Measurements from ENCODE around the gene HPD. TPM values are rescaled to one million over a fixed set of nuclear protein-coding genes. Genes with fewer than 3 reads are reported as not detected.

The HPD gene
- total RNA-seq, 1 donor from 2014 or later: 0.79 TPM

- FAIRE-seq (no peak), DNase-seq (ENCODE audit: low read depth) (no peak)
- Histone ChIP-seq H3K36me3 (ENCODE audit: control insufficient read depth, insufficient read depth, low read length) (peaks cover 22% of the 10 kb centered on the region), H3K27me3 (ENCODE audit: control insufficient read depth, insufficient read depth, low read length) (no peaks in the 10 kb centered on the region), H3K4me3 (ENCODE audit: low read depth, low read length) (no peak overlapping the region)
- no peak for TF ChIP-seq CTCF (IDR thresholded peaks at IDR 0.05; ENCODE audit: insufficient read depth, low read length, severe bottlenecking)
These were observed 35.4 kb downstream of the HPD start for GRCh38 chr12:121823101-121823726.

- no peak for DNase-seq (ENCODE audit: low read depth)
- H3K27me3 ChIP-seq (ENCODE audit: control insufficient read depth, insufficient read depth, low read length): no peaks in the 10 kb centered on the region
- no peak for TF ChIP-seq CTCF (IDR thresholded peaks at IDR 0.05; ENCODE audit: insufficient read depth, low read length, severe bottlenecking)
- FAIRE-seq: no peak
- no peak overlapping the region for H3K4me3 ChIP-seq (ENCODE audit: low read depth, low read length)
- H3K36me3 ChIP-seq (ENCODE audit: control insufficient read depth, insufficient read depth, low read length): peaks cover 19% of the 10 kb centered on the region
These were observed 36.1 kb downstream of the HPD start for GRCh38 chr12:121822393-121823100.

- peak; percentile 23 for FAIRE-seq
- no peak overlapping the region for H3K4me3 ChIP-seq (ENCODE audit: low read depth, low read length)
- no peak for DNase-seq (ENCODE audit: low read depth)
- no peak for TF ChIP-seq CTCF (IDR thresholded peaks at IDR 0.05; ENCODE audit: insufficient read depth, low read length, severe bottlenecking)
- H3K27me3 ChIP-seq (ENCODE audit: control insufficient read depth, insufficient read depth, low read length): no peaks in the 10 kb centered on the region
- peaks cover 29% of the 10 kb centered on the region for H3K36me3 ChIP-seq (ENCODE audit: control insufficient read depth, insufficient read depth, low read length)
These were observed 38.6 kb downstream of the HPD start for GRCh38 chr12:121820056-121820455.

- no peak overlapping the region for H3K4me3 ChIP-seq (ENCODE audit: low read depth, low read length)
- no peak for FAIRE-seq
- TF ChIP-seq CTCF (IDR thresholded peaks at IDR 0.05; ENCODE audit: insufficient read depth, low read length, severe bottlenecking): no peak
- DNase-seq (ENCODE audit: low read depth): no peak
- H3K36me3 ChIP-seq (ENCODE audit: control insufficient read depth, insufficient read depth, low read length): peaks cover 33% of the 10 kb centered on the region
- H3K27me3 ChIP-seq (ENCODE audit: control insufficient read depth, insufficient read depth, low read length): no peaks in the 10 kb centered on the region
These were observed 39.3 kb downstream of the HPD start for GRCh38 chr12:121819212-121819949.

- Histone ChIP-seq H3K36me3 (ENCODE audit: control insufficient read depth, insufficient read depth, low read length) (peaks cover 30% of the 10 kb centered on the region), H3K27me3 (ENCODE audit: control insufficient read depth, insufficient read depth, low read length) (no peaks in the 10 kb centered on the region), H3K4me3 (ENCODE audit: low read depth, low read length) (no peak overlapping the region)
- DNase-seq (ENCODE audit: low read depth) (no peak), FAIRE-seq (no peak)
- no peak for TF ChIP-seq CTCF (IDR thresholded peaks at IDR 0.05; ENCODE audit: insufficient read depth, low read length, severe bottlenecking)
These were observed 41.0 kb downstream of the HPD start for GRCh38 chr12:121817648-121818043.
